IMR-90 (cell line): ENCODE data around the gene OVOL1. TPM values are rescaled to one million over a fixed set of nuclear protein-coding genes. Genes with fewer than 3 reads are reported as not detected.

Experiments
- ATAC-seq: fragments of 200-7000 bp; cut with Tn5 transposase; 2 replicates; pipeline ENCODE4 v1.9.1; 2020; ENCODE audit warnings: low read depth, mild to moderate bottlenecking, moderate library complexity
- BruUV-seq: library from RNA; stranded (reverse); fragments of 400-500 nt; replicated peaks from 2 replicates; lab custom pipeline; 2021; lab: Mats Ljungman, UMichigan
- CTCF ChIA-PET: fragments of 300-600 bp; formaldehyde crosslinking; extraction: SDS; loops from one replicate; lab custom pipeline; 2021; ENCODE audit warnings: antibody characterized with exemption; lab: Yijun Ruan, JAX
- POLR2A ChIA-PET: fragments of 300-600 bp; sonication (Branson Sonifier 250); formaldehyde crosslinking; loops from one replicate; lab custom pipeline; 2022; ENCODE audit warnings: antibody characterized with exemption; ENCODE audit not compliant: unreplicated experiment; lab: Charles Lee
- DNase-seq: peaks from one replicate; pipeline ENCODE4 v3.0.0; 2013
- H2AFZ ChIP-seq: replicated peaks from 2 replicates; pipeline ENCODE3; 2013; ENCODE audit warnings: low read length, mild to moderate bottlenecking; ENCODE audit not compliant: poor library complexity
- H2AK5ac ChIP-seq: 2 replicates; pipeline ENCODE4 v1.6.1; 2013; ENCODE audit warnings: low read depth, low read length, inconsistent platforms
- H2AK9ac ChIP-seq: replicated peaks from 2 replicates; pipeline ENCODE3; 2013; ENCODE audit warnings: mild to moderate bottlenecking, low read depth, low read length, moderate library complexity; ENCODE audit not compliant: poor library complexity
- H2BK120ac ChIP-seq: 2 replicates; pipeline ENCODE4 v1.6.1; 2013; ENCODE audit warnings: low read depth, low read length, inconsistent platforms
- H2BK15ac ChIP-seq: 3 replicates; pipeline ENCODE4 v1.6.1; 2013; ENCODE audit warnings: low read depth, low read length, inconsistent platforms
- H2BK20ac ChIP-seq: 2 replicates; pipeline ENCODE4 v1.6.1; 2013; ENCODE audit warnings: low read depth, mild to moderate bottlenecking, inconsistent platforms, low read length, moderate library complexity
- H2BK5ac ChIP-seq: 2 replicates; pipeline ENCODE4 v1.6.1; 2013; ENCODE audit warnings: mild to moderate bottlenecking, low read depth, low read length, inconsistent platforms; ENCODE audit not compliant: poor library complexity, severe bottlenecking
- H3K14ac ChIP-seq: replicated peaks from 2 replicates; pipeline ENCODE4 v1.6.1; 2013; ENCODE audit warnings: low read depth, low read length, inconsistent platforms
- H3K18ac ChIP-seq: 2 replicates; pipeline ENCODE4 v1.6.1; 2013; ENCODE audit warnings: low read depth, low read length, control low read depth
- H3K23ac ChIP-seq: 2 replicates; pipeline ENCODE4 v1.6.1; 2013; ENCODE audit warnings: low read depth, low read length, inconsistent platforms
- H3K27ac ChIP-seq: 2 replicates; pipeline ENCODE4 v1.5.1; 2013; ENCODE audit warnings: mild to moderate bottlenecking, control low read depth, low read length; ENCODE audit not compliant: insufficient read depth
- H3K27me3 ChIP-seq: 2 replicates; pipeline ENCODE4 v1.6.1; 2013; ENCODE audit warnings: low read length; ENCODE audit not compliant: control insufficient read depth, insufficient read depth
- H3K36me3 ChIP-seq: 2 replicates; pipeline ENCODE4 v1.6.1; 2013; ENCODE audit warnings: low read length, mixed read lengths; ENCODE audit not compliant: control insufficient read depth, insufficient read depth
- H3K4ac ChIP-seq: 2 replicates; pipeline ENCODE4 v1.6.1; 2013; ENCODE audit warnings: low read depth, low read length, inconsistent platforms
- H3K4me1 ChIP-seq: 2 replicates; pipeline ENCODE4 v1.6.1; 2013; ENCODE audit warnings: low read length, mixed read lengths; ENCODE audit not compliant: control insufficient read depth, insufficient read depth
- H3K4me2 ChIP-seq: 2 replicates; pipeline ENCODE4 v1.6.1; 2013; ENCODE audit warnings: low read depth, mild to moderate bottlenecking, control low read depth, low read length, moderate library complexity
- H3K4me3 ChIP-seq: 2 replicates; pipeline ENCODE4 v1.5.1; 2013; ENCODE audit warnings: low read depth, mild to moderate bottlenecking, control low read depth, low read length, moderate library complexity; ENCODE audit not compliant: insufficient read depth
- H3K56ac ChIP-seq: 2 replicates; pipeline ENCODE4 v1.6.1; 2013; ENCODE audit warnings: low read length, inconsistent platforms; ENCODE audit not compliant: insufficient read depth; ENCODE audit errors: extremely low read depth
- H3K79me1 ChIP-seq, 2 experiments: 2 replicates each; pipeline ENCODE4 v1.6.1; 2013; ENCODE audit warnings: low read length in 2 of 2, inconsistent platforms in 1 of 2, low read depth in 1 of 2
- H3K9ac ChIP-seq: 2 replicates; pipeline ENCODE4 v1.6.1; 2013; ENCODE audit warnings: low read depth, low read length, control low read depth
- H3K9me1 ChIP-seq: 2 replicates; pipeline ENCODE4 v1.6.1; 2013; ENCODE audit warnings: low read length, inconsistent platforms; ENCODE audit not compliant: insufficient read depth
- H3K9me3 ChIP-seq: 2 replicates; pipeline ENCODE4 v1.6.1; 2013; ENCODE audit warnings: low read length; ENCODE audit not compliant: control insufficient read depth, insufficient read depth
- H4K20me1 ChIP-seq: 2 replicates; pipeline ENCODE4 v1.6.1; 2013; ENCODE audit warnings: low read length, inconsistent platforms; ENCODE audit not compliant: insufficient read depth
- H4K5ac ChIP-seq: 2 replicates; pipeline ENCODE4 v1.6.1; 2013; ENCODE audit warnings: mild to moderate bottlenecking, low read depth, low read length, control low read depth
- H4K8ac ChIP-seq, 2 experiments: 2 replicates each; pipeline ENCODE4 v1.6.1; 2013; ENCODE audit warnings: low read depth in 2 of 2, low read length in 2 of 2, control low read depth in 1 of 2, inconsistent platforms in 1 of 2
- H4K91ac ChIP-seq: 2 replicates; pipeline ENCODE4 v1.6.1; 2013; ENCODE audit warnings: low read depth, low read length, inconsistent platforms; ENCODE audit not compliant: insufficient read depth
- BHLHE40 ChIP-seq: fragments of 150-350 bp; IDR thresholded peaks from 2 replicates; pipeline ENCODE4 v1.6.1; 2016; ENCODE audit warnings: mild to moderate bottlenecking, low read depth, low read length
- CEBPB ChIP-seq: IDR thresholded peaks from 2 replicates; pipeline ENCODE4 v1.6.1; 2012; ENCODE audit warnings: low read depth, low read length, improper control_type of control experiment
- CHD1 ChIP-seq: IDR thresholded peaks from 2 replicates; pipeline ENCODE4 v1.6.1; 2012; ENCODE audit warnings: low read depth, low read length, improper control_type of control experiment
- FOS ChIP-seq: fragments of 150-350 bp; IDR thresholded peaks from 2 replicates; pipeline ENCODE4 v1.6.1; 2016; ENCODE audit warnings: low read depth, low read length
- MAZ ChIP-seq: IDR thresholded peaks from 2 replicates; pipeline ENCODE4 v1.6.1; 2012; ENCODE audit warnings: low read depth, mild to moderate bottlenecking, low read length, improper control_type of control experiment, moderate library complexity, borderline replicate concordance
- MXI1 ChIP-seq: IDR thresholded peaks from 2 replicates; pipeline ENCODE4 v1.6.1; 2012; ENCODE audit warnings: low read depth, mild to moderate bottlenecking, low read length, moderate library complexity, borderline replicate concordance
- NFE2L2 ChIP-seq: fragments of 150-350 bp; IDR thresholded peaks from 2 replicates; pipeline ENCODE4 v1.6.1; 2016; ENCODE audit warnings: low read depth, mild to moderate bottlenecking, low read length
- POLR2A ChIP-seq: IDR thresholded peaks from 2 replicates; pipeline ENCODE4 v1.6.1; 2012; ENCODE audit warnings: mild to moderate bottlenecking, low read depth, low read length
- RAD21 ChIP-seq: IDR thresholded peaks from 2 replicates; pipeline ENCODE4 v1.6.1; 2012; ENCODE audit warnings: low read length, improper control_type of control experiment
- RCOR1 ChIP-seq: IDR thresholded peaks from 2 replicates; pipeline ENCODE4 v1.6.1; 2012; ENCODE audit warnings: mild to moderate bottlenecking, low read length, improper control_type of control experiment; ENCODE audit not compliant: insufficient replicate concordance
- RFX5 ChIP-seq: IDR thresholded peaks from 2 replicates; pipeline ENCODE4 v1.8.0; 2012; ENCODE audit warnings: low read depth, mild to moderate bottlenecking, low read length, moderate library complexity
- SMC3 ChIP-seq: fragments of 150-350 bp; IDR thresholded peaks from 2 replicates; pipeline ENCODE4 v1.6.1; 2016; ENCODE audit warnings: low read depth, mild to moderate bottlenecking, antibody characterized with exemption, low read length, moderate library complexity
- WGBS, 2 experiments: methylation state at CpG; one replicate each; pipeline versions ENCODE4 v1.1.5 to v1.1.7; 2013; ENCODE audit warnings: missing lambda C conversion rate in 2 of 2; ENCODE audit not compliant: insufficient read length in 1 of 2; ENCODE audit errors: extremely low coverage in 2 of 2; 5-methylcytosine and 5-hydroxymethylcytosine counted together
- dilution Hi-C: fragments of 300-500 bp; cut with HindIII; formaldehyde crosslinking; loops from one replicate; pipeline ENCODE4 v1.14.3; 2018; ENCODE audit warnings: low sequenced_read_pairs; ENCODE audit not compliant: unreplicated experiment
- in situ Hi-C: fragments of 300-500 bp; cut with MboI; formaldehyde crosslinking; loops from 3 replicates; pipeline ENCODE4 v1.14.3; 2019; ENCODE audit warnings: low sequenced_read_pairs, inconsistent platforms, mixed read lengths
- intact Hi-C: fragments of 100-400 bp; cut with micrococcal nuclease; formaldehyde crosslinking; loops from 2 replicates; pipeline ENCODE4 v1.10.0; 2022
- polyA plus RNA-seq, 3 experiments: library from polyadenylated mRNA; depleted of rRNA; stranded (reverse); fragments of >200 nt; gene quantifications; 2 replicates each; pipeline ENCODE4 v1.2.3, GENCODE V29; 2012; ENCODE audit warnings: low replicate concordance in 1 of 3
- total RNA-seq: library from RNA; depleted of rRNA; stranded (reverse); fragments of >200 nt; gene quantifications from 2 replicates; pipeline ENCODE4 v1.2.3, GENCODE V29; 2012
- TF ChIP-seq, protein P1 (sequence below): conservative IDR thresholded peaks from 2 replicates; pipeline ENCODE4 v1.5.1; 2012; ENCODE audit warnings: mild to moderate bottlenecking, low read depth, low read length, improper control_type of control experiment
- TF ChIP-seq, protein P2 (sequence below): fragments of 150-350 bp; IDR thresholded peaks from 2 replicates; pipeline ENCODE4 v1.6.1; 2016; ENCODE audit warnings: low read depth, mild to moderate bottlenecking, low read length, moderate library complexity, borderline replicate concordance

Gene OVOL1
- total and polyA plus RNA-seq, 2 of the 4 experiments (the other 2 are of a cell fraction) = not detected

DNA sequence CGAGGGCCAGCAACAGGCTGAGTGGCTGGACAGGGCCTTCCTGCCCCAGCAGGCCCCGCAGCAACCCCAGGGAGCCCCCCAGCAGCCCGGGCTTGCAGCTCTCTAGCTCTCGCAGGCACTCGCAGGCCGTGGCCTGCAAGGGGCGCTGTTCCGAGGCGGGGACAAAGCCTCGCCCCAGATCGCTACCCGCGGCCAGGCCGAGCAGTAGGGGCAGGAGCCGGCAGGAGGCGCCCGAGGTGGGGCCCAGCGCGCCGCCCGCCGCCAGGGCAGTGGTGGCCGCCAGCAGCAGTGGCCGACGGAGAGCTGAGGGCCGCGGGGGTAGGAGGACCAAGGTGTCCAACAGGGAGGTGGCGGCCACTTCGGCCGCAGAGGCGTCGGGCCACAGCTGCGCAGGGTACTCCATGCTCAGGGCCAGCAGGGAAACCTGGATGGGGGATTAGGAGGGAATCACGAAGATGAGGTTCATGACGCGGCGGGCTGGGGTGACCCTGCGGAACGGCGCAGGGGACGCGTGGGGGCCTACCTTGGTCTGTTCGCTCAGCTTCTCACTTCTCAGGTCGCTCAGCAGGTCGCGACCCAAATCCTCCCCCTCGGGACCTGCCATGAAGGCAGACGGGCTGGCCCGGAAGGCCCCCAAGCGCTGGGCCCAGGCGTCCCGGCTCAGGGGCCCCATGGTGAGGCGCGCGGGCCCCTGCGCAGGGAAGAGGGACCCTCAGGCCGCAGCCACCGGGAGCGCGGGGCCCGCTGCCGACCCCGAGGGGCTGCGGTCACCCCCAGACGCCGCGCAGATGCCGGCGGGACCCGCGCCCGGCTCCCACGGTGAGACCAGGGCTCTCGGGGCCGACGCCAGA lies 6.7 kb upstream of the OVOL1 start:
- BruUV-seq = no TSS peak
- intact Hi-C loops = loop anchor here (1.0 to 5.0 kb wide), 3 partner anchors 38 to 207 kb away; partner anchors contain the start of gene KAT5
- Histone ChIP-seq H2AFZ (peak overlapping the region; percentile 94), H3K18ac (peak overlapping the region; percentile 10; the same call in 1 of the 2 replicates), H4K5ac (peak overlapping the region; percentile 31; the same call in 1 of the 2 replicates), H2BK5ac (peak overlapping the region; percentile 27), H3K36me3 (peaks cover 21% of the 10 kb centered on the region; the same call in 1 of the 2 replicates), H2BK20ac (no peak overlapping the region), H4K8ac (peak overlapping the region; percentile 84 to 99), H3K9me1 (peaks cover 7% of the 10 kb centered on the region), H2AK9ac (peak overlapping the region; percentile 21), H3K4me1 (peaks cover 3% of the 10 kb centered on the region; the same call in 1 of the 2 replicates), H4K20me1 (peaks cover 20% of the 10 kb centered on the region), H4K91ac (peak overlapping the region; percentile 30), H3K4me3 (peak overlapping the region; percentile 80), H3K14ac (peak overlapping the region; percentile 77), H2BK120ac (no peak overlapping the region), H3K27ac (peak overlapping the region; percentile 64), H3K9me3 (no peaks in the 10 kb centered on the region), H3K56ac (peak overlapping the region; percentile 36), H3K9ac (peak overlapping the region; percentile 87), H3K4ac (peak overlapping the region; percentile 70), H2BK15ac (no peak overlapping the region), H3K23ac (peak overlapping the region; percentile 19), H2AK5ac (peak overlapping the region; percentile 96), H3K79me1 (peaks cover 21 to 42% of the 10 kb centered on the region in 2 experiments; a peak in 3 of 4 replicates), H3K27me3 (peaks cover 20% of the 10 kb centered on the region), H3K4me2 (peak overlapping the region; percentile 67)
- WGBS, 2 experiments = 5% methylated on average over 30 of the region's 76 CpGs; no CpG with 5 or more reads in 1 of the 2 experiments
- ChIA-PET CTCF (interaction anchor here (0.6 to 1.5 kb wide), 11 partner anchors 14 to 68 kb away, joined by 3 to 10 read pairs (median 3); partner anchors contain the start of genes KAT5 and RNASEH2C), POLR2A (interaction anchor here (0.8 kb wide), 1 partner anchor 13 kb away, joined by 3 read pairs; no protein-coding TSS in a partner anchor)
- DNase-seq (peak; percentile 67), ATAC-seq (peak; percentile 84)
- dilution Hi-C loops = no loop called here
- in situ Hi-C loops = no loop called here
- no peak for TF ChIP-seq RCOR1
- TF ChIP-seq MXI1 = 0 out of 2 replicates have a peak, but pooled peaks have one; percentile 29
- TF ChIP-seq, protein P1, sequence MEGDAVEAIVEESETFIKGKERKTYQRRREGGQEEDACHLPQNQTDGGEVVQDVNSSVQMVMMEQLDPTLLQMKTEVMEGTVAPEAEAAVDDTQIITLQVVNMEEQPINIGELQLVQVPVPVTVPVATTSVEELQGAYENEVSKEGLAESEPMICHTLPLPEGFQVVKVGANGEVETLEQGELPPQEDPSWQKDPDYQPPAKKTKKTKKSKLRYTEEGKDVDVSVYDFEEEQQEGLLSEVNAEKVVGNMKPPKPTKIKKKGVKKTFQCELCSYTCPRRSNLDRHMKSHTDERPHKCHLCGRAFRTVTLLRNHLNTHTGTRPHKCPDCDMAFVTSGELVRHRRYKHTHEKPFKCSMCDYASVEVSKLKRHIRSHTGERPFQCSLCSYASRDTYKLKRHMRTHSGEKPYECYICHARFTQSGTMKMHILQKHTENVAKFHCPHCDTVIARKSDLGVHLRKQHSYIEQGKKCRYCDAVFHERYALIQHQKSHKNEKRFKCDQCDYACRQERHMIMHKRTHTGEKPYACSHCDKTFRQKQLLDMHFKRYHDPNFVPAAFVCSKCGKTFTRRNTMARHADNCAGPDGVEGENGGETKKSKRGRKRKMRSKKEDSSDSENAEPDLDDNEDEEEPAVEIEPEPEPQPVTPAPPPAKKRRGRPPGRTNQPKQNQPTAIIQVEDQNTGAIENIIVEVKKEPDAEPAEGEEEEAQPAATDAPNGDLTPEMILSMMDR = peak; percentile 99
- TF ChIP-seq SMC3 = peak; percentile 75
- TF ChIP-seq POLR2A = no peak; the same call in 1 of the 2 replicates
- no peak for TF ChIP-seq NFE2L2
- no peak; the same call in 1 of the 2 replicates for TF ChIP-seq CEBPB
- peak; percentile 57; the same call in 1 of the 2 replicates for TF ChIP-seq MAZ
- TF ChIP-seq, protein P2, sequence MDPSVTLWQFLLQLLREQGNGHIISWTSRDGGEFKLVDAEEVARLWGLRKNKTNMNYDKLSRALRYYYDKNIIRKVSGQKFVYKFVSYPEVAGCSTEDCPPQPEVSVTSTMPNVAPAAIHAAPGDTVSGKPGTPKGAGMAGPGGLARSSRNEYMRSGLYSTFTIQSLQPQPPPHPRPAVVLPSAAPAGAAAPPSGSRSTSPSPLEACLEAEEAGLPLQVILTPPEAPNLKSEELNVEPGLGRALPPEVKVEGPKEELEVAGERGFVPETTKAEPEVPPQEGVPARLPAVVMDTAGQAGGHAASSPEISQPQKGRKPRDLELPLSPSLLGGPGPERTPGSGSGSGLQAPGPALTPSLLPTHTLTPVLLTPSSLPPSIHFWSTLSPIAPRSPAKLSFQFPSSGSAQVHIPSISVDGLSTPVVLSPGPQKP = no peak
- peak; percentile 69 for TF ChIP-seq RAD21
- no peak for TF ChIP-seq CHD1
- no peak for TF ChIP-seq FOS
- TF ChIP-seq RFX5 = no peak
- TF ChIP-seq BHLHE40 = no peak
